NCI-H82 (cell line): ENCODE data around the gene APEX1.

Experiments
- DNase-seq: peaks from one replicate; lab custom pipeline; 2025; lab: John Stamatoyannopoulos, UW

Gene APEX1

GRCh38 chr14:20454516-20455354 is at the start of gene APEX1, which contains the start of gene OSGEP:
TSS of gene APEX1 (plus strand) at chr14:20455226. CDS start at chr14:20455646, 420 bp downstream.
TSS of gene OSGEP (minus strand) at chr14:20454812. CDS start at chr14:20454683, 129 bp downstream.
- DNase-seq, result peak; percentile 99

- DNase-seq, result no peak
These were observed 45.8 kb upstream of the APEX1 start for GRCh38 chr14:20409226-20409625.

DNA sequence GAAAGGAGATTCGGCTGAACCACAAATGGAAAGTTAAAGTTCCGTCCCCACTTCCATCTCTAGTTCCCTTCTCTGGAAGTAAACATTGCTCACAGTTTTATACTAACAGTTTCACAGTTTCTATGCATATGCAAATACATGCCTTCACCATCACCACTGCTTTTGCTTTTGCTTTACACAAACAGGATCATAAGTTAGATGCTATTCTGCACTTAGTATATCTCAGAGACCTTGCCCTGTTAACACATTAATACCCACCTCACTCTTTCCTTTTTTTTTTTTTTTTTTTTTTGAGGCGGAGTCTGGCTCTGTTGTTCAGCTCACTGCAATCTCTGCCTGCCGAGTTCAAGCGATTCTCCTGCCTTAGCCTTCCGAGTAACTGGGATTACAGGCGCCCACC is 42.6 kb upstream of the APEX1 start:
- DNase-seq, result no peak

GRCh38 chr14:20412876-20413743 is 41.9 kb upstream of the APEX1 start, which contains the start of gene TEP1:
TSS of gene TEP1 (minus strand) at chr14:20413501. CDS start at chr14:20408439, 5,062 bp downstream.
- DNase-seq, result peak; percentile 78

GRCh38 chr14:20413744-20414082 is 41.3 kb upstream of the APEX1 start:
- peak; percentile 37 for DNase-seq

GRCh38 chr14:20415782-20416206 is 39.2 kb upstream of the APEX1 start:
- peak; percentile 40 for DNase-seq

GRCh38 chr14:20416223-20416622 is 38.8 kb upstream of the APEX1 start:
- no peak for DNase-seq

GRCh38 chr14:20417250-20418186 is 37.5 kb upstream of the APEX1 start:
- no peak for DNase-seq

- DNase-seq, result no peak
These were observed 36.5 kb upstream of the APEX1 start for GRCh38 chr14:20418501-20418909.

GRCh38 chr14:20419419-20419818 is 35.6 kb upstream of the APEX1 start:
- DNase-seq, result no peak

- DNase-seq, result no peak
These were observed 33.8 kb upstream of the APEX1 start for GRCh38 chr14:20421267-20421666.

DNA sequence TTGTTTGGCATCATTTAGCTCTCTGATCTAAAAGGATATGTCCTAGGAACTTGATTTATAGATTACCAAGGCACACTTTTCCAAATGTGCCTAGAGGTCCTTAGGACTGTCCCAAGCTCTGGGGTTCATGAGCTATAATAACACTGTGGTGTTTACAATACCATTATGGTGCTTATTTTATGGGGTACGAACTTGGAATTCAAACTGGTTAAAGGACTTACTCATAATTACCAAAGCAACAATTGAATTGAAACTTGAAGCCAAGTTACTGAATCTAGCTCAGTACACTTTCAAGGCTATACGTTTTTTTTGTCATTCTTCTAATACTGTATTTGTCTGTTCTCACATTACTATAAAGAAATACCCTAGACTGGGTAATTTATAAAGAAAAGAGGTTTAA is 32.1 kb upstream of the APEX1 start:
- no peak for DNase-seq

DNA sequence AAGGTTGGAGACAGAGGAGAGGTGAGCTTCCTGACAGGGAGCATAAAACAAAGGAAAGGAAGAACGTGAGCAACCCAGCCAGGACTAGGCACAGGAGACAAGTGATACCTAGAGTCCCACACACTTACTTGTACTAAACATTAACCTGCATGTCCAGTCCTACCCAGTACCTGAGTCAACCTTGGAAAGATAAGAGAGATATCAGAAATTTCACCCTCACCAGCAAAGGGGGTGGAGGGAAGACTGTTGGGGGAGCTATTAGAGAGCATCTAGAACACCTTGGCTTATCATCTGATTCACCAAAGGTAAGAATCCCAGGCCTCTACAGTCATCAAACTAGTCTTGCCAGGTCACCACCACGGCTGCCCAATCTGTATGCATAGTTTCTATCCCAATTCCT is 30.2 kb upstream of the APEX1 start:
- DNase-seq, result no peak

DNA sequence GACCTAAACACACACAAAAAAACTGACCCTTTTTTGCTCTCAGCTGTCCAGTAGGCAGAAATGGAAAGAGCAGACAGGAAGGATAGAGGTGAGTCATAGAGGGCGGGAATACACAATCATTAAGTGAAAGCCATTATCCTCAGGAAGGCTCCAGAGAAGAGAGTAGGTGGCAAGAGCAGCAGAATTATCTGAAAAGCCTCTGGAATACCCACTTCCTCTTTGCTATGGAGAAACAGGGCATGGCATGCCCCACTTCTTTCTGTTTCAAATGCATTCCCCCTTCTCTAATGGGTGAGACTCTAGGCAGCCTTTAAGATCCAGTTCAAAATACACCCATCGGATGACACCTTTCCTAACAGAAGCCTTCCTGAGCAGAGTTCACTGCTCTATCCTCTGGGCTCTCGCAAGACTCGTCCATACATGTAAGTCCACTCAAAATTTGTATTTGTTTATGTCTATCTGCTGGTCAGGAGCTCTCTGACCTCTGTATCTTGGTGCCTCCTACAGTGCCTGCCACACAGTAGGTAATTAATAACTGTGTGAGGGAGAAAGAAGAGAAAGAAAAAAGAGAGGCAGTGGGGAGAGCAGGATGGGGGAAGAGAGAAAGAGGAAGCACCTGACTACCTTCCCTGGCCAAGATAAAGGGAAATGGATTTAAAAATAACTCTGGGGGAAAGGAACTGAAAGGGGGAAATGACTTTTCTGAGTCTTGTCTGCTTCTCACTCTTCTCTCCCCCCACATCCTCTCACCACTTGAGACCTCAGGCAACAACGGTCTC is 27.6 kb upstream of the APEX1 start:
- no peak for DNase-seq

- DNase-seq, result no peak
These were observed 27.0 kb upstream of the APEX1 start for GRCh38 chr14:20428010-20428365.

DNA sequence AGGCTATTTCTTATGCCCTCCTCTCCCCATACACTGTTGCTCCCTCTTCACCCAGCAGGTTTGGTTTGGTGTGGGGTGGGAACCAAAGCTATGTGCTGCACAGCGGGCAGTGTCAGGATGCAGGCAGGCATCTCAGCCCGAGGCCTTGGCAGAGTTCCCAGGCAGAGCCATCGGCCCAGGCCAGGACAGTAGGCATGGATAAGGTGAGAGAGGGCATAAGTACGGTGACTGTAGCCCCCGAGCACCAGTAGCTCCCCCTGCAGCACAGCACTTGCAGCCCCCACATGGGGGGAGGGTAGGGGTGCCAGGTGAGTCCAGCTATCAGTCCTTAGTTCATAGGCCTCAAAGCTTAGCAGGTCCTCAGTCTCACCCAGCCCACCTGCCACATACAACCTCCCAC is 26.2 kb upstream of the APEX1 start:
- DNase-seq, result no peak

GRCh38 chr14:20429801-20430669 is 25.0 kb upstream of the APEX1 start:
- no peak for DNase-seq

DNA sequence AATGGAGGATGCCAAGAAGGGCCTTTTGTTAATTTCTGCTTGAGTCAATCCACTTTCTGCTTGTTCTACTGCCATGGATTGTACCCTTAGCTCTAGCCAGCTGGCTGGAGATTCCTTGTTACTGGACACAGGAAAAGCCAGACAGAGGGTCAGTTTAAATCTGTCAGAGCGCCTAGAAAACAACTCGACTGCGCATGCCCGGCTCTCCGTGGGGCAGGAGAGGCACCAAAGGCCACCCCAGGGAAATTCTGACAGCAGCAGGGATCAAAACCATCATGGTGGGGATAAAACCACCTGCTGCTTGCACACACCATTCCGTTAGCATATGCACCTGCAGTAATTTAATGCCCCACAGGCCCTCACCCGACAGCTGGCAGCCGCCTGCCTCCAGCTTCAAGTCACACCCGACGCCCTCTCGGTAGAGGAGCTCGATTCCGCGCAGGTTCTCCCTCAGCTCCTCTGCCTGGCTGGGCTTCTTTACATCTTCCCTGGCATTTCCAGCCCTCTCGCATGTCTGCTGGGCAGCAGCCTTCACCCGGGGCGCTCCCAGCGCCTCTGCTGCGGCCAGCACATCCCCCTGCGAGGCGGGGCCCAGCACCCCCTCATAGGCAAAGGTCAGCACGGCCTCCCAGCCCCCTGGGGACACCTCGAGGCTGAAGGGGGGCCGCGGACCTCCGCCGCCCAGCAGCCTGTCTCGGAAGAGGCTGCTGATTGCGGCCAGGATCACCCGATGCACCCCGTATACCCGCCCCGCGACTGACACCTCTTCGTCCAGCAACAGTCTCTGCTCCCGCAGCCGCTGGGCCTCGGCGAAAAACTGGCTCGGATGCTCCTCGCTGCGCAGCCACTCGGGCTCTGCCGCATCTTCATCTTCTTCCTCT is 20.1 kb upstream of the APEX1 start:
- DNase-seq, result no peak
